ENCODE data around the gene AGR3.

The AGR3 gene

DNA sequence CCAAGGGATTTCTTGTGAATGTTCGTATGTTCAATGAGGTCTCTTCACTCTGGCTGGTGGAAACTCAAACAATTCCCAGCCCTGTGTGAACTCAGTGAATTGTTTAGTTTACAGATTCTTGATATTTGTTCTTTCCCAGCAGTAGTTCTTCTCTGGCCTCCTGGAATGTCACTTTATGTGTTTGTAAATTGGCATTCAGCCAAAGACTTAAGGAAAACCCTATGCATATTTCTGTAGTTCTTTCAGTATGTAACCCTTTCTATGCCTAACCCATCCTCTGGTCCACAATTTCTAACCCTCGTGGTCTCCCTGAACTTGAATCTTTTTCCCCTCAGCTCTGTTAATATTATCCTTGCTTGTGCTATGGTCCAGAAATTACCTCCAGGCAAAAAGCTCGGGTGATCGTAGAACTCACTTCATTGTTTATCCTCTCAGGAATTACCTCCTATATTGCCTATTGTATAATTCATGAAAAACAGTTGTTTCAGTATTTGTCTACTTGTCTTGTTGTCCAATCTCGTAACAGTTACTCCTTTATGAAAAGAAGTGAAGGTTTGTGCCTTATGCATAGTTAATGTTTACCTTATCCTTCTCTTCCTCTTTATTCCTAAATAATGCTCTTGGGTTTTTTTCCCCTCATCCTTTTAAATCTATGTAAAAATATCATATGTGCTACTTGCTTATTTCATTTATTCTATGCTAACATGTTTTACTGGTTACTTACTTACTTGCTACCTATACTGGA lies 23.7 kb upstream of the AGR3 start:
- in situ Hi-C loops (cut with MboI; ENCODE audit: low pct_unique_long_range_greater_than_20kb, low sequenced_read_pairs, unreplicated experiment) = no loop called here
- no peak for TF ChIP-seq CTCF (IDR thresholded peaks at IDR 0.05; ENCODE audit: extremely low read depth, insufficient read depth, missing control alignments)
- DNase-seq (ENCODE audit: low spot score) = no peak

DNA sequence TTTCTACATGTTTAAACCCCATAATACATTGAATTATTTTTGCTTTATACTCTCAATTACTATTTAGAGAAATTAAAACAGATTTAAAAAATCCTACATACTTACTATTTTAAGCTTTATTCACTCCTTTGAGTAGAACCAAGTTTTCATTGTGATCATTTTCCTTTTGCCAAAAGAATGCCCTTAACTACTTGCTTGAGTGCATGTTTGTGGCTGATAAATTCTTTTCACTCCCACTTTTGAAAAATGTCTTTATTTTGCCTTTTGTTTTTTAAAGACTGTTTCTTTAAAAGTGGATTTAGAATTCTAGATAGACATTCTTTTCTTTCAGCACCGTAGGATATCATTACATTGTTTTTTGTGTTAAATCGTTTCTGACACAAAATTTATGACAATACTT lies 22.3 kb upstream of the AGR3 start:
- in situ Hi-C loops (cut with MboI; ENCODE audit: low pct_unique_long_range_greater_than_20kb, low sequenced_read_pairs, unreplicated experiment) = no loop called here
- DNase-seq (ENCODE audit: low spot score) = no peak
- no peak for TF ChIP-seq CTCF (IDR thresholded peaks at IDR 0.05; ENCODE audit: extremely low read depth, insufficient read depth, missing control alignments)

DNA sequence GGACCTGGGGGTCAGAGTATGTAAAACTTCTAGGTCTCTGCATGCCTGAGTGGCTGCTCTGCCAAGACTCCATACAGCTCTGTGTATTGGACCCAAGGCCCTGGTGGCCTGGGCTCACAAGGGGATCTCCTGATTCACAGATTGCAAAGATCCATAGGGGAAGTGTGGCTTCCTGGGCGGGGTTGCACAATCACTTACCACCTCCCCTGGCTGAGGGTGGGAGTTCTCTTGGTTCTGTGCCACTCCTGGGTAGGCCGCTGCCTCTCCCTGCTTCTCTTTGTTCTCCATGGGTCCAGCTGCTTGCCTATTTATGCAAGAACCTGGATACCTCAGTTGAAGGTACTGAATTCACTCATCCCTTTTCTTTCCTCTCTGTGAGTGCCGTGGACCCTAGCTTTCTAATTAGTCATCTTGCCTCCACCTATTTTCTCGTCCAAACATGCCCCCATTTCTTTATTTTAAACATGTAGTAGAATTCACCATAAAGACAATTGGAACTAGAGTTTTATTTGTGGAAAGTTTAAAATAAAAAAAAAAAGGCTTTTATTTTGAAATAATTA lies 18.5 kb upstream of the AGR3 start:
- no peak for TF ChIP-seq CTCF (IDR thresholded peaks at IDR 0.05; ENCODE audit: extremely low read depth, insufficient read depth, missing control alignments)
- DNase-seq (ENCODE audit: low spot score) = no peak
- in situ Hi-C loops (cut with MboI; ENCODE audit: low pct_unique_long_range_greater_than_20kb, low sequenced_read_pairs, unreplicated experiment) = no loop called here

- no peak for DNase-seq (ENCODE audit: low spot score)
- TF ChIP-seq CTCF (IDR thresholded peaks at IDR 0.05; ENCODE audit: extremely low read depth, insufficient read depth, missing control alignments) = no peak
- in situ Hi-C loops (cut with MboI; ENCODE audit: low pct_unique_long_range_greater_than_20kb, low sequenced_read_pairs, unreplicated experiment) = no loop called here
Measured at GRCh38 chr7:16891874-16892643, 10.3 kb upstream of the AGR3 start.

DNA sequence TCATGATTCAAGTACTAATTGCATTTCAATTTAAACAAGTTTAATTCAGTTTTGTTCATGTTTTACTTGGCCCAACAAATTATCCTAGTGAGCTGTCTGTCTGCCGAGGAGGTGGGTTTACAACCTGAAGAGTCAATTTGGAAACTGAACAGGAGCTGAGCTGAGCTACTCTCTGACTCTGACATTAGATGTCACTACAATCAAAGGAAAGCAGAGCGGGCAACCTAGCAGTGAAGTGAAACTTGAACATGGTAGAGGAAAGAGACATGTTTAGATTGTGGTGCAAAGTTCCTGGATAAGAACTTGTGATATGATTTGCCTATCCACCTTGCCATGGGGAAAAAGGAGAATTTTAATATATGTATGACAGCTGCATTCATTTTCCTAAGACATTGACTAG lies 9.6 kb upstream of the AGR3 start:
- peak; percentile 57 for TF ChIP-seq CTCF (IDR thresholded peaks at IDR 0.05; ENCODE audit: extremely low read depth, insufficient read depth, missing control alignments)
- DNase-seq (ENCODE audit: low spot score) = peak; percentile 18
- in situ Hi-C loops (cut with MboI; ENCODE audit: low pct_unique_long_range_greater_than_20kb, low sequenced_read_pairs, unreplicated experiment) = no loop called here

DNA sequence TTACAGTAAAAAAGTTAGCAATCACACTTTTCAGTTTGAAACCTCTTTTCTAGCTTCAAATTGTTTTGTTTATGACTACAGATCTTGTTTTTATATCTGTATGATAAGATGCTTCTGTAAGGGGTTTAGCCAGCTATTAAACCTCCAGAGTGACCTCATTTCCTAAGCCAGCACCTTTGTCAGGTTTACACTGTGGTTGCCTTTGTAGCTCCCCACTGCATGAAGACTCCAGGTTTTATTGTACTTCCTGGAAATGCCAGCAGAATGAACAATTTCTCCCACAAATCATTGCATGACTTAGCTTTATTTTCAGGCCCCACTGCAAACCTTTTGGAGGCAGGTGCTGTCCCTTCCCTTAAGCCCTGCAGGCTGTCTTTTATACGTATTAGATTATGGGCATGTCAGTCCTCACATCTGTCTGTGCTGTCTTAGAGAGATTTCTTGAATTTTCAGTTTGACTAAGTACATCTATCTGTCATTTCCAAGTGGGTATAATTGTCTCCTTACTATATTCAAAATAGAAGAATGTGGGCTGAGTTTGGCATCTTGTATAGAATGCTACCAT lies 8.2 kb upstream of the AGR3 start:
- in situ Hi-C loops (cut with MboI; ENCODE audit: low pct_unique_long_range_greater_than_20kb, low sequenced_read_pairs, unreplicated experiment) = no loop called here
- no peak for TF ChIP-seq CTCF (IDR thresholded peaks at IDR 0.05; ENCODE audit: extremely low read depth, insufficient read depth, missing control alignments)
- no peak for DNase-seq (ENCODE audit: low spot score)

All from GM13977 (cell line).